OCI-LY7 (cell line): ENCODE results near the gene ZNF714. TPM values are rescaled to one million over a fixed set of nuclear protein-coding genes. Genes with fewer than 3 reads are reported as not detected.
A peak's percentile ranks its signal among the peaks of the same experiment; 100 is the strongest.

Experiments used
- small RNA-seq: library from RNA; depleted of rRNA; stranded (forward); fragments of <200 nt; gene quantifications from one replicate; pipeline ENCODE3, GENCODE V24; 2014
- total RNA-seq, 2 experiments: library from RNA; depleted of rRNA in 1 of 2; stranded (reverse); fragments of >200 nt in 1 of 2; shearing (Covaris generic) in 1 of 2; gene quantifications; 2 replicates each; pipeline ENCODE4 v1.2.3, GENCODE V29; 2014 to 2022

ZNF714 gene
- total RNA-seq, 2 experiments from 2014 or later = 39.6 to 51.7 TPM

Small RNA genes lying within 50 kb of the gene (small RNA-seq; reads per million reads assigned to genes)
- gene RNA5SP469 = 1.4 reads per million, percentile 65 among the genes with 10 or more reads in this experiment

Other genes starting within 250 kb of the ZNF714 start
- 26.5 and 27.1 TPM in 2 replicates for gene ZNF85, start 159.0 kb upstream of the ZNF714 start, total RNA-seq (2014; rRNA removed; shearing (Covaris generic))
- gene ZNF85, start 159.0 kb upstream of the ZNF714 start, total RNA-seq (2022) = 25.2 and 29.9 TPM in 2 replicates
- 14.0 and 28.7 TPM in 2 replicates for gene ZNF430, start 61.5 kb upstream of the ZNF714 start, total RNA-seq (2014; rRNA removed; shearing (Covaris generic))
- gene ZNF430, start 61.5 kb upstream of the ZNF714 start, total RNA-seq (2022) = 31.5 and 31.7 TPM in 2 replicates
- gene ZNF431, start 59.8 kb downstream of the ZNF714 start, total RNA-seq (2014; rRNA removed; shearing (Covaris generic)) = 11.9 and 26.6 TPM in 2 replicates
- 27.0 and 34.5 TPM in 2 replicates for gene ZNF431, start 59.8 kb downstream of the ZNF714 start, total RNA-seq (2022)
- gene ZNF708, start 247.2 kb downstream of the ZNF714 start, total RNA-seq (2014; rRNA removed; shearing (Covaris generic)) = 26.5 and 38.2 TPM in 2 replicates
- gene ZNF708, start 247.2 kb downstream of the ZNF714 start, total RNA-seq (2022) = 19.3 and 21.7 TPM in 2 replicates